Measurements from ENCODE around the gene UBE2Q1.

DNA sequence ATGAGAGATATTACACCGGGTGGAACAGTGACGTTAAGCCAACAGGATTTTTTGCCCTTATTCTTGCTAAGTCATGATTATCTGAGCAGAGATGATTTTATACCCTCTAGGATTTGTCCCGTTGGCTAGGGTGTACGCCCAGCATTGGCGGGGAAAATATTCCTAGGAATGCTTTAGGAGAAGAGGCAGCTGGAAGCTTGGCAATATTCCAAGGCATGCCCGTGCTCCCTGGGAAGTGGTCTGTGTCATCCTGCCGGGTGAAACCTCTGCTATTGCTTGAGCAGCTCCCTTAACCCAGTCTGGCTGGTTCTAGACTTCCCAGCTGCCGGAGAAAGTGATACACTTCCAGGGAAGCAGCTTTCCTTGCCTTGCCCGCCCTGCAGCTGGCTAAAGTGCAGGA lies 25.3 kb upstream of the UBE2Q1 start:
- TF ChIP-seq SUZ12 (IDR thresholded peaks at IDR 0.05), result no peak
- TF ChIP-seq SP1 (IDR thresholded peaks at IDR 0.05), result no peak
- no peak for TF ChIP-seq TARDBP (IDR thresholded peaks at IDR 0.05)
- no peak for TF ChIP-seq FOXK2 (IDR thresholded peaks at IDR 0.05)
- no peak for TF ChIP-seq NFRKB (IDR thresholded peaks at IDR 0.05)
- TF ChIP-seq FOXM1 (IDR thresholded peaks at IDR 0.05; ENCODE audit: borderline replicate concordance), result no peak
- TF ChIP-seq L3MBTL2 (conservative IDR thresholded peaks at IDR 0.05), result no peak
- TF ChIP-seq ELF4 (IDR thresholded peaks at IDR 0.05), result no peak
- TF ChIP-seq FOXA1 (IDR thresholded peaks at IDR 0.05), result no peak
- TF ChIP-seq, protein P1, sequence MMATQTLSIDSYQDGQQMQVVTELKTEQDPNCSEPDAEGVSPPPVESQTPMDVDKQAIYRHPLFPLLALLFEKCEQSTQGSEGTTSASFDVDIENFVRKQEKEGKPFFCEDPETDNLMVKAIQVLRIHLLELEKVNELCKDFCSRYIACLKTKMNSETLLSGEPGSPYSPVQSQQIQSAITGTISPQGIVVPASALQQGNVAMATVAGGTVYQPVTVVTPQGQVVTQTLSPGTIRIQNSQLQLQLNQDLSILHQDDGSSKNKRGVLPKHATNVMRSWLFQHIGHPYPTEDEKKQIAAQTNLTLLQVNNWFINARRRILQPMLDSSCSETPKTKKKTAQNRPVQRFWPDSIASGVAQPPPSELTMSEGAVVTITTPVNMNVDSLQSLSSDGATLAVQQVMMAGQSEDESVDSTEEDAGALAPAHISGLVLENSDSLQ (IDR thresholded peaks at IDR 0.05), result no peak
- TF ChIP-seq ARNT (IDR thresholded peaks at IDR 0.05), result no peak
- no peak for TF ChIP-seq BHLHE40 (IDR thresholded peaks at IDR 0.05; ENCODE audit: borderline replicate concordance)
- no peak for TF ChIP-seq ZNF384 (IDR thresholded peaks at IDR 0.05)

Measured in HEK293T (cell line).